ENCODE results near the gene VPS36. TPM values are rescaled to one million over a fixed set of nuclear protein-coding genes. Genes with fewer than 3 reads are reported as not detected.

Gene VPS36
- total and polyA plus RNA-seq, 9 of the 15 experiments (the other 6 are each of a cell fraction or from before 2014, with no cell fraction given), result 8.4 to 30.6 (median 23.7) TPM

DNA sequence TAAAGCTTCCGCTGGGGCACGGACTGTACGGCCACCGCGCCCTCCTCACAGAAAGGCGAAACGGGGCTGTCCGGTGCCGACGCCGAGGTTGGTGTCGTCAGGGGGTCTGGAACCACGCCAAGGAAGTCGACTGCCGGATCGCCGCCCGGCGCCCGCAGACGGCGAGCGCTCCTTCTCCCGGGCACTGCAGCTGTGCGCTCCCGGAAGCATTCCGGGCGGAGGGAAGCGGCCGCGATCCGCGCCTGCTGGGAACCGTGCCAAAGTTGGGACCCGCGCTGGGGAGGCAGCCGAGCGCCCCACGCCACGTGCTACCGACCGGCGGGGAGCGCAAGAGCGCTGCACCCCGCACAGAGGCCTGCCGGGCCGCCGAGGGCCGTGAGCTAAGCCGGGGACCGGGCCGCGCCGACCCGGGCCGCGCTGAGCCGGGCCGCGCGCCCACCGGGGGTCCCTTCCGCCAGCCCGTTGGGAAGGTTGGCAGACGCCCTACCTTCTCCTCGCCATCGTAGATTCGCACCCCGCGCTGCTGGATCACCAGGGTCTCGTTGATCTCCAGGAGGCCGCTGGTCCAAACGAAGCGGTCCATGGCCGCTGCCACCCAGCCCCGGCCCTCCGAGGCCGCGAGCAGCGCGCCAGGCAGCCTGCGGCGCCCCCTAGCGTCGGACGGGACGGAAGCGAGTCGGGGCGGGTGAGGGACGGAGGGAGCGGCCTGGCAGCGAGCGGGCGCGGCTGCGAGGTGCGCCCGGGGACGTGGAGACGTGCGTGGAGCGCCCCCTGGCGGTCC is at the start of gene VPS36 (continued):
- TF ChIP-seq AFF4 (CRISPR knock-in tag; IDR thresholded peaks at IDR 0.05) (no peak; the same call in 1 of the 2 replicates), KHSRP (IDR thresholded peaks at IDR 0.05) (no peak), ILF3 (IDR thresholded peaks at IDR 0.05; ENCODE audit: borderline replicate concordance) (peak; percentile 78; the same call in 1 of the 2 replicates), CEBPG (CRISPR knock-in tag; IDR thresholded peaks at IDR 0.05) (no peak), CEBPG (tag; conservative IDR thresholded peaks at IDR 0.05 in 1 of 2, IDR thresholded peaks at IDR 0.05 in 1 of 2) (no peak), FIP1L1 (IDR thresholded peaks at IDR 0.05; ENCODE audit: low read depth, low read length, poor library complexity, severe bottlenecking) (peak; percentile 84), ZNF586 (CRISPR knock-in tag; conservative IDR thresholded peaks at IDR 0.05) (no peak), E2F5 (CRISPR knock-in tag; IDR thresholded peaks at IDR 0.05) (0 out of 2 replicates have a peak, but pooled peaks have one; percentile 37), FOXK2 (conservative IDR thresholded peaks at IDR 0.05 in 1 of 2, IDR thresholded peaks at IDR 0.05 in 1 of 2; ENCODE audit: low read depth in 2 of 2) (no peak), ZNF224 (CRISPR knock-in tag; IDR thresholded peaks at IDR 0.05) (no peak), U2AF1 (optimal IDR thresholded peaks at IDR 0.05; ENCODE audit: low read depth, low read length) (peak; percentile 26), SREBF1 (IDR thresholded peaks at IDR 0.05; ENCODE audit: borderline replicate concordance, low read depth, low read length) (no peak), BCOR (IDR thresholded peaks at IDR 0.05) (0 out of 2 replicates have a peak, but pooled peaks have one; percentile 9), GATAD2A (IDR thresholded peaks at IDR 0.05) (no peak), FOSL1 (tag; conservative IDR thresholded peaks at IDR 0.05) (0 out of 2 replicates have a peak, but pooled peaks have one; percentile 28)
- TF ChIP-seq, protein P1, sequence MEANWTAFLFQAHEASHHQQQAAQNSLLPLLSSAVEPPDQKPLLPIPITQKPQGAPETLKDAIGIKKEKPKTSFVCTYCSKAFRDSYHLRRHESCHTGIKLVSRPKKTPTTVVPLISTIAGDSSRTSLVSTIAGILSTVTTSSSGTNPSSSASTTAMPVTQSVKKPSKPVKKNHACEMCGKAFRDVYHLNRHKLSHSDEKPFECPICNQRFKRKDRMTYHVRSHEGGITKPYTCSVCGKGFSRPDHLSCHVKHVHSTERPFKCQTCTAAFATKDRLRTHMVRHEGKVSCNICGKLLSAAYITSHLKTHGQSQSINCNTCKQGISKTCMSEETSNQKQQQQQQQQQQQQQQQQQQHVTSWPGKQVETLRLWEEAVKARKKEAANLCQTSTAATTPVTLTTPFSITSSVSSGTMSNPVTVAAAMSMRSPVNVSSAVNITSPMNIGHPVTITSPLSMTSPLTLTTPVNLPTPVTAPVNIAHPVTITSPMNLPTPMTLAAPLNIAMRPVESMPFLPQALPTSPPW (CRISPR knock-in tag; IDR thresholded peaks at IDR 0.05), result peak; percentile 62
- TF ChIP-seq, protein P2, sequence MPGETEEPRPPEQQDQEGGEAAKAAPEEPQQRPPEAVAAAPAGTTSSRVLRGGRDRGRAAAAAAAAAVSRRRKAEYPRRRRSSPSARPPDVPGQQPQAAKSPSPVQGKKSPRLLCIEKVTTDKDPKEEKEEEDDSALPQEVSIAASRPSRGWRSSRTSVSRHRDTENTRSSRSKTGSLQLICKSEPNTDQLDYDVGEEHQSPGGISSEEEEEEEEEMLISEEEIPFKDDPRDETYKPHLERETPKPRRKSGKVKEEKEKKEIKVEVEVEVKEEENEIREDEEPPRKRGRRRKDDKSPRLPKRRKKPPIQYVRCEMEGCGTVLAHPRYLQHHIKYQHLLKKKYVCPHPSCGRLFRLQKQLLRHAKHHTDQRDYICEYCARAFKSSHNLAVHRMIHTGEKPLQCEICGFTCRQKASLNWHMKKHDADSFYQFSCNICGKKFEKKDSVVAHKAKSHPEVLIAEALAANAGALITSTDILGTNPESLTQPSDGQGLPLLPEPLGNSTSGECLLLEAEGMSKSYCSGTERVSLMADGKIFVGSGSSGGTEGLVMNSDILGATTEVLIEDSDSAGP (CRISPR knock-in tag; IDR thresholded peaks at IDR 0.05), result no peak
- TF ChIP-seq, protein P3, sequence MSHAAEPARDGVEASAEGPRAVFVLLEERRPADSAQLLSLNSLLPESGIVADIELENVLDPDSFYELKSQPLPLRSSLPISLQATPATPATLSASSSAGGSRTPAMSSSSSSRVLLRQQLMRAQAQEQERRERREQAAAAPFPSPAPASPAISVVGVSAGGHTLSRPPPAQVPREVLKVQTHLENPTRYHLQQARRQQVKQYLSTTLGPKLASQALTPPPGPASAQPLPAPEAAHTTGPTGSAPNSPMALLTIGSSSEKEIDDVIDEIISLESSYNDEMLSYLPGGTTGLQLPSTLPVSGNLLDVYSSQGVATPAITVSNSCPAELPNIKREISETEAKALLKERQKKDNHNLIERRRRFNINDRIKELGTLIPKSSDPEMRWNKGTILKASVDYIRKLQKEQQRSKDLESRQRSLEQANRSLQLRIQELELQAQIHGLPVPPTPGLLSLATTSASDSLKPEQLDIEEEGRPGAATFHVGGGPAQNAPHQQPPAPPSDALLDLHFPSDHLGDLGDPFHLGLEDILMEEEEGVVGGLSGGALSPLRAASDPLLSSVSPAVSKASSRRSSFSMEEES (CRISPR knock-in tag; IDR thresholded peaks at IDR 0.05), result no peak
